ENCODE data around the gene KLRK1.
"Not testable (repeated sequence)": the region's sequence is repeated elsewhere in the genome, so short reads cannot be mapped to it uniquely, and the experiment has no call there.

Gene KLRK1

GRCh38 chr12:10389904-10390303 lies at the start of gene KLRK1:
TSS of gene KLRK1 (minus strand) at chr12:10390041. CDS start at chr12:10388810, 1,231 bp downstream.
- no peak within 1 kb of the TSS for H3K4me3 ChIP-seq (ENCODE audit: low read length)
- no peak for TF ChIP-seq CTCF (IDR thresholded peaks at IDR 0.05; ENCODE audit: insufficient read depth, low read depth, low read length, missing control alignments)
- DNase-seq (ENCODE audit: low read depth) = no peak

- not testable (repeated sequence) for DNase-seq (ENCODE audit: low read depth); H3K4me3 ChIP-seq (ENCODE audit: low read length)
Observed at GRCh38 chr12:10437601-10438000, 47.8 kb upstream of the KLRK1 start.

- H3K4me3 ChIP-seq (ENCODE audit: low read length); DNase-seq (ENCODE audit: low read depth): not testable (repeated sequence)
Observed at GRCh38 chr12:10435816-10436215, 46.0 kb upstream of the KLRK1 start, which contains the start of gene KLRC2. TSS of gene KLRC2 (minus strand) at chr12:10436010. CDS start at chr12:10435986, 24 bp downstream.

GRCh38 chr12:10430623-10431022 lies 40.8 kb upstream of the KLRK1 start:
- not testable (repeated sequence) for H3K4me3 ChIP-seq (ENCODE audit: low read length); DNase-seq (ENCODE audit: low read depth)

- DNase-seq (ENCODE audit: low read depth); H3K4me3 ChIP-seq (ENCODE audit: low read length): not testable (repeated sequence)
Observed at GRCh38 chr12:10425938-10426337, 36.1 kb upstream of the KLRK1 start.

- DNase-seq (ENCODE audit: low read depth); H3K4me3 ChIP-seq (ENCODE audit: low read length): not testable (repeated sequence)
Observed at GRCh38 chr12:10424260-10424899, 34.5 kb upstream of the KLRK1 start.

GRCh38 chr12:10422159-10422558 lies 32.3 kb upstream of the KLRK1 start:
- H3K4me3 ChIP-seq (ENCODE audit: low read length); DNase-seq (ENCODE audit: low read depth): not testable (repeated sequence)

GRCh38 chr12:10420334-10420733 lies 30.5 kb upstream of the KLRK1 start, which contains the start of gene KLRC3:
TSS of gene KLRC3 (minus strand) at chr12:10420595. CDS start at chr12:10420550, 45 bp downstream.
- H3K4me3 ChIP-seq (ENCODE audit: low read length); DNase-seq (ENCODE audit: low read depth): not testable (repeated sequence)

GRCh38 chr12:10409392-10409791 lies 19.6 kb upstream of the KLRK1 start, which contains the start of gene KLRC4:
TSS of gene KLRC4 (minus strand) at chr12:10409757. CDS start at chr12:10409575, 182 bp downstream.
- TF ChIP-seq CTCF (IDR thresholded peaks at IDR 0.05; ENCODE audit: insufficient read depth, low read depth, low read length, missing control alignments) = no peak
- DNase-seq (ENCODE audit: low read depth) = peak; percentile 35
- H3K4me3 ChIP-seq (ENCODE audit: low read length) = no peak within 1 kb of the TSS

- no peak overlapping the region for H3K4me3 ChIP-seq (ENCODE audit: low read length)
- DNase-seq (ENCODE audit: low read depth) = no peak
- TF ChIP-seq CTCF (IDR thresholded peaks at IDR 0.05; ENCODE audit: insufficient read depth, low read depth, low read length, missing control alignments) = no peak
Observed at GRCh38 chr12:10408842-10409241, 19.0 kb upstream of the KLRK1 start.

GRCh38 chr12:10406725-10407124 lies 16.9 kb upstream of the KLRK1 start:
- TF ChIP-seq CTCF (IDR thresholded peaks at IDR 0.05; ENCODE audit: insufficient read depth, low read depth, low read length, missing control alignments) = no peak
- DNase-seq (ENCODE audit: low read depth) = no peak
- H3K4me3 ChIP-seq (ENCODE audit: low read length) = no peak overlapping the region

All from epithelial cell of esophagus (primary cell).